ENCODE measurements around the gene GRPEL2.

The GRPEL2 gene

DNA sequence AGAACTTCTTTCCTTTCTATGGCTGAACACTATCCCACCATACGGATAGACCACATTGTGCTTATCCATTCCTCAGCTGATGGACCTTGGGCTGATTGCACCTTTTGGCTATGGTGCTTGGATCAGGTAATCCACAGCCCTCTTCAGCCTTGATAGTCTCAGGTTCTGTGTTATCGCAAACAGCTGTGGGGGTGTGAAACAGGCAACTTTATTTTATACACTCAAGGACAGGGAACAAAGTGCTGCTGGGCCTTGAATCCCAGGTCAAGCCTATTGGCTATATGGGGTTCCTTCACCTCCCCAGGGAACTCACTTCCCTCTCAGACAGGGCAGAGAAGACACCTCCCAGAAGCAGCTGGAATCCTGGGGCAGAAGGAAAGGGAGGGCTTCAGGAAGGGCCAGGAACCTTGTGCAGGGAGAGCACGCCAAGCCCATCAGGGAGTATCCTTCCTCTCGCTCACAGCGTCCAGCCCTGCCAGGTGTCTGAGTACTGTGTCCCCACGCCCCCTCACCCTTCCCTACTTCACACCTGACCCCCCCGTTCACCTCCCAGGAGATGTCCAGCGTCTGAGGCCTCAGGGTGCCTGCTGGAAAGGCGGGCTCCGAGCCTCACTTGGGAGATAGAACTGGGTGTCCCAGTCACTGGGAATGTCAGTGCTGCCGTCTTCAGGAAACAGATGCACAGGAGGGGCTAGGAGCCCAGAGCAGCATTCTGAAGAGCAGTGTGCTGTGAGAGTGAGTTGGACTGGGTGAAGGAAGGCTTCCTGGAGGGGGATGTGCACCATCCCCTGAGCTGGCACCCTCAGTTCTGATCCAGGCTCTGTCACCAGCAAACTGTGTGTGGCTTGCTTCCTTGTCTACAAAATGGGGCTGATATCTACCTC lies 40.9 kb upstream of the GRPEL2 start:
- no peaks in the 10 kb centered on the region for H3K9me3 ChIP-seq (ENCODE audit: low read length)
- no peak overlapping the region for H3K4me3 ChIP-seq (ENCODE audit: low read depth in 1 of 2, low read length in 2 of 2)
- H3K36me3 ChIP-seq (ENCODE audit: insufficient read depth, low read length) = no peaks in the 10 kb centered on the region
- H3K4me1 ChIP-seq (ENCODE audit: insufficient read depth, low read length) = no peaks in the 10 kb centered on the region
- H3K27me3 ChIP-seq (ENCODE audit: control insufficient read depth in 1 of 2, insufficient read depth in 2 of 2, low read length in 2 of 2) = no peaks in the 10 kb centered on the region
- H3K9ac ChIP-seq (ENCODE audit: low read length) = no peak overlapping the region
- H3K27ac ChIP-seq (ENCODE audit: low read depth, low read length) = no peak overlapping the region

DNA sequence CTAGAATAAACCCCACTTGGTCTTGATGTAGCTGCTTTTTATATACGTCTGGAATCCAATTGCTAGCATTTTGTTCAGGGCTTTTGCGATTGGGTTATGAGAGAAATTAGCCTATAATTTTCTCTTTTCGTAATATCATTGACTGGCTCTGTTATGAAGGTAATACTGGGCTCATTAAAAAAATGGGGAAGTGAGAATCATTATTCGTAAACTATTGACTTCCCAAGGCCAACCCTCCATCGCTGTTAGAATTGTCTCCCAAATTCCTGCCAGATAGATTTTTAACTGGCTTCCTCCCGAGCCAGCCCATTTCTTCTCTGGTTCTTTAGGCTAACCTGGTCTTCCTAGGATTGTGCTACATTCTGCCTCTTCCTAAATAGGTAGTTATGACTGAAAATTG lies 35.9 kb upstream of the GRPEL2 start:
- Histone ChIP-seq H3K27me3 (ENCODE audit: control insufficient read depth in 1 of 2, insufficient read depth in 2 of 2, low read length in 2 of 2) (no peaks in the 10 kb centered on the region), H3K9ac (ENCODE audit: low read length) (no peak overlapping the region), H3K4me1 (ENCODE audit: insufficient read depth, low read length) (no peaks in the 10 kb centered on the region), H3K4me3 (ENCODE audit: low read depth in 1 of 2, low read length in 2 of 2) (no peak overlapping the region), H3K27ac (ENCODE audit: low read depth, low read length) (no peak overlapping the region), H3K9me3 (ENCODE audit: low read length) (no peaks in the 10 kb centered on the region), H3K36me3 (ENCODE audit: insufficient read depth, low read length) (no peaks in the 10 kb centered on the region)

DNA sequence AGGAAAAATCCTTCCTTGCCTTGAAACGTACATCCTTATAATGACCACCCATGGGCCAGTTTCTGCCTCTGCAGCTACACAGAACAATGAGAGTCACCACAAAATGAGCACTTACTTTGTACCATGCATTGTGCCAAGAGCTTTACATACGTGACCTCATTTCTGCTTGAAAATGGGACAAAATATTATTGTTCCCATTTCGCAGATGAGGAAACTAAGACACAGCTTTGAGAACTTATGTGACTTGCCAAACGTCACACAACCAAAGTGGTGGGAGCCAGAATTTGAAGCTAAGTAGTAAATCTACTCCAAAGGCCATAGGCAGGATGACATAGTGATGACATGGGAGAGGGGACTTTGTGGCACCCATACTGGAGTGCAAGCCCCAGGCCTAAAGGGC lies 34.8 kb upstream of the GRPEL2 start:
- no peak overlapping the region for H3K4me3 ChIP-seq (ENCODE audit: low read depth in 1 of 2, low read length in 2 of 2)
- H3K27ac ChIP-seq (ENCODE audit: low read depth, low read length) = no peak overlapping the region

DNA sequence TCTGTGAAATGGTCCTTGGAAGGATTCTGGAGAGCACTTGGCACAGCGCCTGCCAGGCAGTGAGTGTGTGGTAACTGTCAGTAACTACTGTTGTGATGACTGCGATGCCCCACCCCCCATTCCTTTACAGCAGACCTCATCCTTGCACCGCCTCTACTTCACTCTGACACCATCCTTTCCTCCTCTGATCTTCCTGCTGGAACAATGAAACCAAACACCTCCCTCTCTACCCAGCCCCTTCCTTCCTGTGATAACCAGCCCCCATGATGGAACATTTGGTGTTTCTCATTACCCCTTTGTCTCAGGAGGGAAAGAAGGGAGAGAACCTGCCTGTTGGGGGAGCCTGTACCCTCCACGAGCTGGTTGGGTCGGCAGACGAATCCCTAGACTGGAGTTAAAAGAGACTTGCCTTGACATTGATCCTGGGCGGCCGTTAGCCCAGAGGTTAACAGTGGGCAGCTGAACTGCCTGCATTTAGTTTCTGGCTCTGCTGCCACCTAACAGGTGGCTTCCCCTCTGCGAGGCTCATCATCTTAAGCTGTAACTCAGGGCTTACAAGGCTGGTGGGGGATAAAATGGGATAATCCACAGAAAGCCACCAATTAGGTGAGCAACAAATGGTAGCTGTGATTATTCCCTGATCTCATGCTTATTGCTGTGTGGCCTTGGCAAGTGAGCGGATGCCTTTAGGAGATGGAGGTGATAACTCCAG lies 34.2 kb upstream of the GRPEL2 start:
- H3K36me3 ChIP-seq (ENCODE audit: insufficient read depth, low read length) = no peaks in the 10 kb centered on the region
- H3K9ac ChIP-seq (ENCODE audit: low read length) = no peak overlapping the region
- no peaks in the 10 kb centered on the region for H3K4me1 ChIP-seq (ENCODE audit: insufficient read depth, low read length)
- no peak overlapping the region for H3K4me3 ChIP-seq (ENCODE audit: low read depth in 1 of 2, low read length in 2 of 2)
- H3K9me3 ChIP-seq (ENCODE audit: low read length) = no peaks in the 10 kb centered on the region
- H3K27me3 ChIP-seq (ENCODE audit: control insufficient read depth in 1 of 2, insufficient read depth in 2 of 2, low read length in 2 of 2) = no peaks in the 10 kb centered on the region
- H3K27ac ChIP-seq (ENCODE audit: low read depth, low read length) = no peak overlapping the region

More for the DNA sequence above, 34.8 kb upstream of the GRPEL2 start:
- no peaks in the 10 kb centered on the region for H3K27me3 ChIP-seq (ENCODE audit: control insufficient read depth in 1 of 2, insufficient read depth in 2 of 2, low read length in 2 of 2)
- no peaks in the 10 kb centered on the region for H3K36me3 ChIP-seq (ENCODE audit: insufficient read depth, low read length)
- H3K4me1 ChIP-seq (ENCODE audit: insufficient read depth, low read length) = no peaks in the 10 kb centered on the region
- H3K9me3 ChIP-seq (ENCODE audit: low read length) = no peaks in the 10 kb centered on the region
- no peak overlapping the region for H3K9ac ChIP-seq (ENCODE audit: low read length)

DNA sequence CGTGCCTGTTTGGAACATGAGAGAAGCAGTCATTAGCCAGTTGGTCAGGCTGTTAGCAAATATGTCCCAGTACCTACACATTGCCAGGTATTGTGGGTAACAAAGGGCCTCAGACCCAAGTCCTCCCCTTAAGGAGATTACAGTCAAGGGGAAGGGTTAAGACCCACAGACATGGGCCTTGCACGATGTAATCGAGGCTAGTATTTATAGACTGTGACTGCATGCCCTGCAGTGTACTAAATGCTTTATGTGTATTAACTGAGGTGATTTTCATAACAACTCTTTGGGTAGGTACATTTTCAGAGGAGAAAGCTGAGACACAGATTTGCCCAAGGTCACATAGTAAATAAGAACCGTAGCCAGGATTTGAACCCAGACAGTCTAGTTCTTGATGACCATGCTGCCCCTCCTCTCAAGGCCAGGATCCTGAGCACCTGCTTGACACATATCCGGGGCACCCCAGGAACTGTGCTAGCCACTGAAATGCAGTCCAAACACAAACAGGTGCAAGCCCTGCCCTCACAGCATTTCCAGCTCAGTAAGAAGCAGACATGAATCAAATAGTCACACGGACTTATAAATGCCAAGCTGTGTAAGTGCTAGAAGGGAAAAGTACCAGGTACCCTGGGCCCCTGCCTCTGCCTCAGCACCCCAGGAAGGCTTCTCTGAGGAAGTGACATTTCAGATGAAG lies 32.0 kb upstream of the GRPEL2 start:
- no peak overlapping the region for H3K4me3 ChIP-seq (ENCODE audit: low read depth in 1 of 2, low read length in 2 of 2)
- H3K9ac ChIP-seq (ENCODE audit: low read length) = no peak overlapping the region
- no peaks in the 10 kb centered on the region for H3K36me3 ChIP-seq (ENCODE audit: insufficient read depth, low read length)
- H3K27ac ChIP-seq (ENCODE audit: low read depth, low read length) = no peak overlapping the region
- H3K4me1 ChIP-seq (ENCODE audit: insufficient read depth, low read length) = peaks cover 6% of the 10 kb centered on the region
- H3K27me3 ChIP-seq (ENCODE audit: control insufficient read depth in 1 of 2, insufficient read depth in 2 of 2, low read length in 2 of 2) = no peaks in the 10 kb centered on the region
- H3K9me3 ChIP-seq (ENCODE audit: low read length) = no peaks in the 10 kb centered on the region

DNA sequence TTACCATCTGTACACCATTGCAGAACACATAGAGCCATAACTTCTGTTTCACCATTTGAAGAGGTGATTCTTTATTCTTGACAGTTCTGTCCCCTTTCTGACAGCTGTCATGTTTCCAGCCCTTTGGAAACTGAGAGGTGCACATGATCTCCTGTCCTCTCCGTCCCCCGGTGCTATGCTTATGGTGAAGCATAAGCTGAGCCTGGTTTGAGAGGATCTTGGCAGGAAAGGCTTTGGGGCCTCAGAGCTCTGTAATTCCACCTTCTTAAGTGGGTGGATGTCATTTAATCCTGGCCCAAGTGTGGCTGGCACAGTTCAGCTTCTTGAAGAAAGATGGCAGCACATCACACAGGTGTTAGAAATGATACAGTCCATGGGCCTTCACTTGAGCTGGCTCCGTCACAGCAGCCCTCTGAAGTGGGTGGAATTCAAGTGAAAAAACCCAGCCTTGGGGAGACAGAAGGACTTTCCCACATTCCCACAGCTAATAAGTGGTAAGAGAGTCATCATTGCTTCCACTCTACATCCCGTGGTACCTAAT lies 30.7 kb upstream of the GRPEL2 start:
- no peaks in the 10 kb centered on the region for H3K36me3 ChIP-seq (ENCODE audit: insufficient read depth, low read length)
- H3K27ac ChIP-seq (ENCODE audit: low read depth, low read length) = no peak overlapping the region
- H3K27me3 ChIP-seq (ENCODE audit: control insufficient read depth in 1 of 2, insufficient read depth in 2 of 2, low read length in 2 of 2) = no peaks in the 10 kb centered on the region
- peaks cover 6% of the 10 kb centered on the region for H3K4me1 ChIP-seq (ENCODE audit: insufficient read depth, low read length)
- no peak overlapping the region for H3K4me3 ChIP-seq (ENCODE audit: low read depth in 1 of 2, low read length in 2 of 2)
- H3K9me3 ChIP-seq (ENCODE audit: low read length) = no peaks in the 10 kb centered on the region
- H3K9ac ChIP-seq (ENCODE audit: low read length) = no peak overlapping the region

DNA sequence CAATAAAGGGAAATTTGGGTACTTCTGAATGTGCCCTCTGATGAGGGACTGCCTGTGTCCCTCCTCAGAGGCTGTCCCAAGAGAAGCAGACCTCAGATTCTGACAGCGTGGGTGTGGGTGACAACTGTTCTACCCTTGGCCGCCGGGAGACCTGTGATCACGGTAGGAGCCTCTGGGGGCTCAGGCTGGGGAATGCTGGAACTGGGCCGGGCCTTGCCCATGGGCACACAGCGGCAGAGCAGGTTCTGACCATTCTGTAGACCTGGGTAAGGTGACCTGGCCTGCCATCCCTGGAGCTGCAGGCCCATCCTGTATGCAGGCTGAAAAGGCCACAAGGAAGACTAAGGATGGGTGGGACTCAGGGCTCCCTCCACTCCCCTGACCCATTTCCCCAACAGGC lies 29.5 kb upstream of the GRPEL2 start:
- H3K9ac ChIP-seq (ENCODE audit: low read length) = no peak overlapping the region
- no peak overlapping the region for H3K27ac ChIP-seq (ENCODE audit: low read depth, low read length)
- H3K4me1 ChIP-seq (ENCODE audit: insufficient read depth, low read length) = peaks cover 16% of the 10 kb centered on the region
- H3K4me3 ChIP-seq (ENCODE audit: low read depth in 1 of 2, low read length in 2 of 2) = no peak overlapping the region
- H3K36me3 ChIP-seq (ENCODE audit: insufficient read depth, low read length) = no peaks in the 10 kb centered on the region
- no peaks in the 10 kb centered on the region for H3K27me3 ChIP-seq (ENCODE audit: control insufficient read depth in 1 of 2, insufficient read depth in 2 of 2, low read length in 2 of 2)
- no peaks in the 10 kb centered on the region for H3K9me3 ChIP-seq (ENCODE audit: low read length)

DNA sequence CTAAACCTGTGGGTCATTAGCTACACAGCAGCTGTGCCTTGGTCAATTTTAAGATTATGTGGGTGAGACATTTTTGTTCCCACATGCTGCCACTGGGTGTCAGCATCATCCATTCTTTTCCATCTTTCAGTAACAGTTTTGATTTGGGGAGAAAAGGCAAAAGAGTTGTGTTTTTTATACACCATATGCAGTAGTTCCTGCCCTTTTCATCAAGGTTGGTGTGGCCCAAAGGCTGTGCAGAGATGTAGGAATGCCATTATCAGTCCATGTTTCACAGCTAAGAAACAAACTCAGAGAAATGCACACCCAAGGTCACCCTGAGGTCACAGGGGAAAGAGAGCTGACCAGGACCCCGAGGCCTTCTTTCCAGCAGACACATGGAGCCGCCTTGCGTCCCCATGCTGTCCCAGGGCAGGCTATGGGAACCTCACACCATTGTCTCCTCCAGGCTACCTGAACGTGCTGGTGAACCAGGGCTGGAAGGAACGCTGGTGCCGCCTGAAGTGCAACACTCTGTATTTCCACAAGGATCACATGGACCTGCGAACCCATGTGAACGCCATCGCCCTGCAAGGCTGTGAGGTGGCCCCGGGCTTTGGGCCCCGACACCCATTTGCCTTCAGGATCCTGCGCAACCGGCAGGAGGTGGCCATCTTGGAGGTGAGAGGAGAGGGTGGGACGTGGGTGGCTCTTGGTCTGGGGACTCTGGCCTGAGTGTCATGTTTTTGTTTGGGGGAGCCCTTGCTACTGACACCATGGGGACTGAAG lies 27.8 kb upstream of the GRPEL2 start:
- Histone ChIP-seq H3K9me3 (ENCODE audit: low read length) (no peaks in the 10 kb centered on the region), H3K27ac (ENCODE audit: low read depth, low read length) (no peak overlapping the region), H3K4me3 (ENCODE audit: low read depth in 1 of 2, low read length in 2 of 2) (no peak overlapping the region), H3K27me3 (ENCODE audit: control insufficient read depth in 1 of 2, insufficient read depth in 2 of 2, low read length in 2 of 2) (no peaks in the 10 kb centered on the region), H3K4me1 (ENCODE audit: insufficient read depth, low read length) (peaks cover 23% of the 10 kb centered on the region), H3K36me3 (ENCODE audit: insufficient read depth, low read length) (no peaks in the 10 kb centered on the region), H3K9ac (ENCODE audit: low read length) (no peak overlapping the region)

DNA sequence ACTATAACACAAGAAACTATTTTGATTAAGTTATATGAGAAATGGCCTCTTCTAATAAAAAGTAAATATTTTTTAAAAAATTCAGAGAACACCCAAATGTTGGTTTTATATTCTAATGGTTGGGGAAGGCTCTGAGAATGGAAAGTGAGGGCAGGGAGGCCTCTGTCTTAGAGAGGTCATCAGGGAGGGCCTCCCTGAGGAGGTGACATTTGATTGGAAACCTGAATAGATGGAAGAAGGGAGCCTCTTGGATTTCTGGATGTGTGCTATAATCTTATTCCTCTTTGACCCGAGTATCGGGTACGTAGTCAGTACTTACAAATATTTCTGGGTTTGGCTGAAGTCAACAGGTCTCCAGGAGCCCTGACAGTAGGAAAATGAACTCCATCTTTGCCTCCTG lies 26.1 kb upstream of the GRPEL2 start:
- no peaks in the 10 kb centered on the region for H3K27me3 ChIP-seq (ENCODE audit: control insufficient read depth in 1 of 2, insufficient read depth in 2 of 2, low read length in 2 of 2)
- no peak overlapping the region for H3K9ac ChIP-seq (ENCODE audit: low read length)
- no peaks in the 10 kb centered on the region for H3K9me3 ChIP-seq (ENCODE audit: low read length)
- H3K27ac ChIP-seq (ENCODE audit: low read depth, low read length) = no peak overlapping the region
- H3K4me1 ChIP-seq (ENCODE audit: insufficient read depth, low read length) = peaks cover 23% of the 10 kb centered on the region
- no peaks in the 10 kb centered on the region for H3K36me3 ChIP-seq (ENCODE audit: insufficient read depth, low read length)
- H3K4me3 ChIP-seq (ENCODE audit: low read depth in 1 of 2, low read length in 2 of 2) = no peak overlapping the region

DNA sequence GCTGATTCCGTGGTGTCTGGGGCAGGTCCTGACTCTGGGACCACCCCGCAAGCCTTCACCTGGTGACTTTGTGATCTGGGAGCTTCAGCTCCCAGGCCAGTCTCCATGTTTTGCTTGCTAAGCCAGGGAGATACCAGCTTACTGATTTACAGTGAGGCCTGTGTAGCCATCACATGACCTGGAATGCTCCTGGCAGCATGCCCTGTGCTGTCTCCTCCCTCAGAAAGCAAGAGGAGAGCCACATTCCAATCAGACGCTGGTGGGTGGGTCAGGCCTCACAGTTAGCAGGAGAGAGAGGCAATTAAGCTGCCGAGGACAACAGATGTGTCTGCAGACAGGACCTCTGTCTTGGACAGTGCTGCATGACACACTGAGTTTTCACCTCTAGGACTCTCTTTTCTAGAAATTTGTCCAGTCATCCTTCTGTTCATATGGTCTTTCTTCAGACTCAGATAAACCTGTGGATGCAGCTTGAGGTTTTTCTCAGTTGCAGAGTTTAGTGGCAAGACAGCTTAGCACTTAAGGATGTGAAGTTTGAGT lies 24.4 kb upstream of the GRPEL2 start:
- Histone ChIP-seq H3K27ac (ENCODE audit: low read depth, low read length) (peak overlapping the region; percentile 59), H3K4me3 (ENCODE audit: low read depth in 1 of 2, low read length in 2 of 2) (peak overlapping the region in 1 of 2 donors; percentile 15), H3K36me3 (ENCODE audit: insufficient read depth, low read length) (no peaks in the 10 kb centered on the region), H3K27me3 (ENCODE audit: control insufficient read depth in 1 of 2, insufficient read depth in 2 of 2, low read length in 2 of 2) (no peaks in the 10 kb centered on the region), H3K4me1 (ENCODE audit: insufficient read depth, low read length) (peaks cover 23% of the 10 kb centered on the region), H3K9me3 (ENCODE audit: low read length) (no peaks in the 10 kb centered on the region), H3K9ac (ENCODE audit: low read length) (no peak overlapping the region)
